HG03342 (cell line): ENCODE results near the gene PSME1.

ENCODE experiments used
- ATAC-seq: cut with Tn5 transposase; IDR thresholded peaks from one replicate; pipeline ENCODE4 v1.9.1; 2021; ENCODE audit warnings: mild to moderate bottlenecking, moderate library complexity; ENCODE audit not compliant: unreplicated experiment

The PSME1 gene

DNA sequence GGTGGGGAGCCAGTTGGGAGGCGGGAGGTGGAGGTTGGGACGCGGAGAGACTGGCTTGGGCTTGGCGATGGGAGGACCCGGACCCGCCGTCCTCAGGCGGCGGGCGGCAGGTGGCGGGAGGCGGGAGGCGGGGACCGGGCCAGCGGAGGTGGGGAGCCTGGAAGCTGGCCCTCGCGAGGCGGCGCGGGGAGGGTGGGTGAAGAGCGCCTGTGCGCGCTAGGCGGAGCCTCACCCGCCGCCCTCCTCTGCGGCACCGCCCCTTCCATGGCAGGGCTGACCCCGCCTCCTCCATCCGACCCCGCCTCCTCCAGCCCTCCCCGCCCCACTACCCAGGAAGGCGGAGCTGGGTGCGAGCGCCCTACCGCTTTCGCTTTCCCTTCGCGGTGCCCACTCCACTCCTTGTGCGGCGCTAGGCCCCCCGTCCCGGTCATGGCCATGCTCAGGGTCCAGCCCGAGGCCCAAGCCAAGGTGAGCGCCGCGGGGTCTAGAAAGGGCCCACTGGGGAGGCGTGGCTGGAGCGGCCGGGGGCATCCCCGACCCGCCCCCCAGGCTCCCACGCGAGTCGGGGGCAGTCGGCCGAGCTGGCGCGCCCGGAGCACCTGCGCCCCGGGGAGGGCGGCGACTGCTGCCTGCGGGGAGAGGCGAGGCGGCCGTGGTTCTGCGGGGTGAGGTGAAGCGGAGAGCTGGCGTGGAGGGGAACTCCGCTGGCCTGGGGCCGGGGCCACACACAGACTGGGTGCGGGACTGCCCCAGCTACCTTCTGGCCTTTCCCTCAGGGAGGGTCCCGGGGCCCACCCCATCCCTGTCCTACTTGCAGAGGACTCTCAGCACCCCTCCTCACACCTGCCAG is at the start of gene PSME1:
Gene PSME1, plus strand, starts transcription at position 361 of the 850 bp plus-strand sequence. Its CDS starts 69 bp downstream, at position 430.
- ATAC-seq = peak; percentile 83

DNA sequence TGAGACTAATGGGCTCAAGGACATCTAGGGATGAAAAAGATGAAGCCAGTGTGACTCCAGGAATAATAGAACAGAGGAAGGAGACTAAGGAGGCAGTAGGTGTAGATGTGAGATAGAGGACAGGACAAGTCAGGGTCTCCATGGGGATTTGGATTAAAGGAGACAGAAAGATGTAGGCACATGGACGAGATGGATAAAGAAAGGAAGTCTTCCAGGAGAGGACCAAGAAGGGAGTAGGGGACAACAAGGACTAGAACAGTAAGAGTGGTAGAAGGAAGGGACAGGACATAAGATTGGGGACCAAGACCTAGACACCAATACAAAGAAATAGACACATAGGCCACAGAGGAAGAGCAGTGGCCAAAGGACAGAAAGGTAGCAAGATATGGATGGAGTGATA is 49.0 kb upstream of the PSME1 start:
- no peak for ATAC-seq

DNA sequence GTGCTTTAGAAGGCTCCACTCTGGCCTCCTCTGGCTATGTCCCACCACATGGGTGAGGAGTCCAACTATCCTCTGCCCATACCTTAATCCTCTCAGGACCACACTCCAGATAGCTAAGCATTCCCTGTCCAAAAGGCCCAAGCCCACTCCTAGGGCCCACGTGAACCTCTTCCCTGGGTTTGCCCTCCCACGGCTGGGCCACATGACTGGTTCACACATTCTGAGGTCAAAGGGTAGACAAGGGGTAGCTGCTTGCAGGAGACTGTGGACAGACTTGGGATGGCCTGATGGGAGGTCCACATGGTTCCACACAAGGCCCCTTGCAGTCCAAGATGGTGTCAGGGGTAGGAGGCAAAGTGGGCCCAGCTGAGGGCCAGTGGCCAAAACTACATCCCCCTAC is 47.9 kb upstream of the PSME1 start:
- no peak for ATAC-seq

DNA sequence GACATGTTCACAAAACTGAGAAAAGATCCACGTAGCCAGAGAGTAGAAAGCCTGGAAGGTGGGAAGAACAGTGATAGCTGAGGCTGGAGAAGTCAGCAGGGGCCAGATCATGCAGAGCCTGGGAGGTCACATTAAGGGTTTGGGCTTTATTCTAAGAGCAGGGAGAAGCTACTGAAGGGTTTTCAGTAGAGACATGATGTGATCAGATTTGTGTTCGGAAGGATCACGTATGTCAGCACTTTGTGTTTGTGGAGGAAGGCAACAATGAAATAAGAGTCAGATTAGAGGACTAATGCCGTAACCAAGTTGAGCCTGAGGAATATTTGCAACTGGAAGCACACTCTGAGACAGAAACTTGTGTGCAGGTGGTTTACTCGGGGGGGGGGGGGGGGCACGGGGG is 46.1 kb upstream of the PSME1 start:
- no peak for ATAC-seq

DNA sequence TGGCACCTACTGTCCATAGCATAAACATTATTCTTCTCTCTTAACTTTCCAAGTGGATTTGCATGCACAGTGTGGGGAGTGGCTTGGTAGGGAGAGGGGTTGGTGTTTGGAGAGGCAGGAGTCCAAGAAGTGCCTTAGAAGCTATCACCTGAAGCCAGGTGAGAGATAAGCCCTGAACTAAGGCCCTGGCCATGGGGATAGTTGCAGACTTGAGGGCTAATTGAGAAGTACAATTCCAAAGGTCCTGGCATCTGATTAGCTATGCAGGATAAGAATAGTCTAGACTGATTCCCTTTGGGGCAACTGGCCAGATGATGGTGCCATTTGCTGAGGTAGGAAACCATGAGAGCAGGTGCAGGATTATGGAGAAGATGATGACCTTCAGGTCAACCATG is 43.9 kb upstream of the PSME1 start:
- no peak for ATAC-seq

DNA sequence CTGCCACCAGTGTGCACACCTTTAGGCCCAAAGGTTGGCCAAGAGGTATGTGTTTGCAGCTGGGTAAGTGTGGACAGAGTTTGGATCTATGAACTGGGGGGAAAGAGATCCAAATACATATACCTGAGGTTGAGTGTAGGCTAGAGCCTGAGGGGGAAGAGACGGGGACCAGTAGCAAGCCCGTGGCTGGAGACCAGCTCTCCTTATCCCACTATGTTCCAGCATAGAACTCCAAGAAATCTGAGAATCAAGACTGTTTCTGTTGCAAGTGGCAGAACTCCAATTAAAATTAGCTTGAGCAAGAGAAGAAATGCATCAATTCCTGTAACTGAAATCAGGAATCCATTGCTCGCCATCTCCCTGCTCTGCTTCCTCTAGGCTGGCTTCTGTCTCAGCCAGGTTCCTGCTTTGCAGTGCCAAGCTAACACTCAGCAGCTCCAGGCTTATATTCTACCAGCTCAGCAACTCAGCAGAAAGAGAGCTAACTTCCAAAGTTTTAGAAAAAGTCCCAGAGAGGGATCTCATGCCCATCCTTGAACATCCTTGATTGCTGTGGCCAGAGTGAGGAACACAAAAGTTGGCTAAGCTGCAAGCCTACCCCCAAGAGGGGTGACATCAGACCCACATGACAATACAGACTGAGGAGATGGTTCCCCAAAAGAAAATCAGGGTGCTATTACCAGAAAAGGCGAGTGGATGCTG is 43.3 kb upstream of the PSME1 start:
- no peak for ATAC-seq

DNA sequence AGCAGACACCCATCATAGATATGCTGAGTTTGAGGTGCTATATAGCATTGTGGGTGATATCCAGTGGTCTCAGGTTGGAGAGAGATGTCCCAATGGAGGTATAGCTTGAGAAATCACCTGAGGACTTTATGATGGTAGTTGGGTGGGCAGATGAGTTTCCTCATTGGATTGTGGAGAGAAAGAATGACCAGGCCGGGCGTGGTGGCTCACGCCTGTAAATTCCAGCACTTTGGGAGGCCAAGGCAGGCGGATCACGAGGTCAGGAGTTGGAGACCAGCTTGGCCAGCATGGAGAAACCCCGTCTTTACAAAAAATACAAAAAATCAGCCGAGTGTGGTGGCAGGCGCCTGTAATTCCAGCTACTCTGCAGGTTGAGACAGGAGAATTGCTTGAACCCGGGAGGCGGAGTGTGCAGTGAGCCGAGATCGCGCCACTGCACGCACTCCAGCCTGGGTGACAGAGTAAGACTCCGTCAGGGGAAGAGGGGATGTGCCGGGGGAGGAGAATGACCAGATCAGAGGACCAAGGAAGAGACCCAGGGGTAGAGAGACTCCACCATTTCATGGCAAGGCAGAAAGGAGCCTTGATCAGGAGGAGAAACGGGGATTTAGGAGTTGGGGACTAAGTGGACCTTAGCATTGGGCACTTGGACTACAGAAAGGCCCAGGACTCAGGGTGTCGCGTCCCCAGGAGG is 42.6 kb upstream of the PSME1 start:
- no peak for ATAC-seq

DNA sequence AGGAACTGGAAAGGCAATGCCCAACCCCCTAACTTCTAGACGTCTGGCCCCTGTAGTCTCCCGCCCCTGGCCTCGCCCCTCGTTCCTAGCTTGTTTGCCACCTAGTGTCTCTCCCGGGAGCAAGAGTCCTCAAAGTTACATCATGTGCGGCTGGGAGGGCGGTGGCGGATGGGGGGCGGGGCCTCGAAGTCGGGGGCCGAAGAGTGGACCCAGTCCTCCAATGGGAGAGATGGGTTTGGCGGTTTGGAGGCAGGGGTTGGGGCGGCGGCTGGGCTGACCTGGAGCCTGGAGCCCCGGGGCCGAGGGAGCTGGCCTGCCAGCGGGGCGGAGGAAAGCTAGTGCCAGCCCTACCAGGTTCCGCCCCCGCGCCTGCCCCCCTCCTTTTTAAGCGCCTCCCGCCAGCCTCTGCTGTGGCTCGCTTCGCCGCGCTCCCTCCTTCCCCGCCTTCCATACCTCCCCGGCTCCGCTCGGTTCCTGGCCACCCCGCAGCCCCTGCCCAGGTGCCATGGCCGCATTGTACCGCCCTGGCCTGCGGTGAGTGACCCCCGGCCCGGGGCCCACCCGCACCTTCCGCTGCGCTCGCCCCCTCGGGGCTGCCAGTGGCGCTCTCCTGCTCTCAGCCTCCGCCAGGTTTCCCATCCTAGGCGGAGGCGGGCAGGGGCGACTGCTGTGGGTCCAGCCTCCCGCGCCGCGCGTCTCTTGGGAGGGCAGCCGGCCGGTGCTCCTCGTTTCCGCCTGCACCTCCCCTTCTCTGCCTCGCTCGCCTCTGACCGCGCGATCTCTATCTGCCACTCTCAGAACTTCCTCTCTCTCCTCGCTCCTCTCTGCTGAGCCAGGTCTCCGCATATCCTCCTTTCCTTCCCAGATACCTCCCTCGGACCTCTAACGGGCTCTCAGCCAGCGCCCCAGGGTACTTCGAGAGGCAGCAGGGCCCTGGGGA is 41.8 kb upstream of the PSME1 start, which contains the start of gene PCK2:
Gene PCK2, plus strand, starts transcription at position 411 of the 940 bp plus-strand sequence. Its CDS starts 95 bp downstream, at position 506.
- ATAC-seq = peak; percentile 43

DNA sequence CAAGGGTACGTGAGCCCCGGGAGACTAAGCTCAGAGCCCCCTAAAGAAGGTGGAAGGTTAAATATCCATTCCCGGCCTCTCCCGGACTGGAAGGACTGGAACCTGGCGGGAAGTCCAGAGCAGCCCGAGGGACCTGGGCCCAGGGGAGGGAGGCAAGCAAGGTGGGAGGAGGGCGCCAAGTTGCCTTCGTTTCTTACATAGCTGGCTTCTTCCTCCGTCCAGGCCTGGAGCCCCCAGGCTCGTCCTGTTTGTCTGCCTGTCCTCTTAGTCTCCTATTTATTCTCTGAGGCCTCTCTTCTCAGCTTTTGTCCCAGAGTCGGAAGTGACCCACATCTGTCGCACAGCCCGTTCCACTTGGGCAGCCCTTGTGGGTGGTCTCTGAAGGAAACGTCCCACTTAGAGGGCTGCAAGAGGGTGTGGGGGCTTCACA is 41.1 kb upstream of the PSME1 start:
- no peak for ATAC-seq

DNA sequence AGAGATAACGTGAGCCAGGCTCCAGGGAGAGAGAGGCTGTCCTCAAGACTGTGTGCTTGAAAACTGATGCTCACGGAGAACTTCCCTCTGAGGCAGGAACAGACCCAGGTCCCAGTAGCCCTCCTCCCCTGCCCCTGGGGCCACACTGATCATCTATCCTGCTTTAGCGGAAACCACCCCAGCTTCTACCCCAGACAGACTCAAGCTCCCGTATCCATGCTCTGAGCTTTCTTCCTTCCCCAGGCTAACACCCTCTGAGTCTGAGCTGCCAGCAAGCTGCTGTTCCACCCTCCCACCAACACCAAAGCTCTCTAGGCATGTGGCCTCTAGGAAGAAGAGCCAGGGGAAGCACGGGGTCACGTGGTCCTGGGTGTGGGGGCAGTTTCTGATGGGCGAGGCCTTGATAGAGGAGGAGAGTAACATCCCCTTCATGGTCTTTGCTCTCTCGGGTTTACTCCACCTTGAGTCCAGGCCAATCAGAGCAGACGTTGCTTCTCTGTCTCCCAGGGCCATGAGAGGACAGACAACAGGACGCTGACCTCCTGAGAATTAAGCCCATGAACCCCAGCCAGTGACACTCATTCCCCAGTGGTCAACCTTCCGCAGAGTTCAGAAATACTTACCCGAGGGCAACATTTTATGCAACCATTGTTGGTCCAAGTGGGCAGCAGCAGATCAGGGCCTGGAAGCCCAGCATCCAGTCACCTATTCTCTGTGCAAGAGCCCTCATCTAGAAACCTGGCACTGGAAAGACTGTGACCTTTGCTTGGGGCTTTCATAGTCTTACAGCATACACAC is 40.5 kb upstream of the PSME1 start:
- ATAC-seq = peak; percentile 71

DNA sequence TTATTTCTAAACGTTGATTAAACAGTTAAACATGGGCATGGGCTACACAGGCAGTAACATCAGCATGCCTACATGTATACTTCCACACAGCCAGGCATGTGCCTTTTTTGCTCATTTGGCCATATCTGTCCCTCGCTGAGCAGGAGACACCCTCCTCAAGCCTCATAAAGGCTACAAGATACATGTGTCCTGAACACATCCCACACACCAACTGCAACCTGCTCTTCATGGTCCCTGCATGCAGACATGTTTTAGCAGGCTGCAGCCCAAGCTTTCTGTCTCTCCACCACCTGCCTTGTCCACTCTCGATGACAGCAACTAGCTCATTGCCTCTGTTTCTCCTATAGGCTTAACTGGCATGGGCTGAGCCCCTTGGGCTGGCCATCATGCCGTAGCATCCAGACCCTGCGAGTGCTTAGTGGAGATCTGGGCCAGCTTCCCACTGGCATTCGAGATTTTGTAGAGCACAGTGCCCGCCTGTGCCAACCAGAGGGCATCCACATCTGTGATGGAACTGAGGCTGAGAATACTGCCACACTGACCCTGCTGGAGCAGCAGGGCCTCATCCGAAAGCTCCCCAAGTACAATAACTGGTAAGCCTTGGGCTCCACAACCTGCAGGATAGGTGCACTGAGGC is 39.3 kb upstream of the PSME1 start:
- ATAC-seq = no peak

DNA sequence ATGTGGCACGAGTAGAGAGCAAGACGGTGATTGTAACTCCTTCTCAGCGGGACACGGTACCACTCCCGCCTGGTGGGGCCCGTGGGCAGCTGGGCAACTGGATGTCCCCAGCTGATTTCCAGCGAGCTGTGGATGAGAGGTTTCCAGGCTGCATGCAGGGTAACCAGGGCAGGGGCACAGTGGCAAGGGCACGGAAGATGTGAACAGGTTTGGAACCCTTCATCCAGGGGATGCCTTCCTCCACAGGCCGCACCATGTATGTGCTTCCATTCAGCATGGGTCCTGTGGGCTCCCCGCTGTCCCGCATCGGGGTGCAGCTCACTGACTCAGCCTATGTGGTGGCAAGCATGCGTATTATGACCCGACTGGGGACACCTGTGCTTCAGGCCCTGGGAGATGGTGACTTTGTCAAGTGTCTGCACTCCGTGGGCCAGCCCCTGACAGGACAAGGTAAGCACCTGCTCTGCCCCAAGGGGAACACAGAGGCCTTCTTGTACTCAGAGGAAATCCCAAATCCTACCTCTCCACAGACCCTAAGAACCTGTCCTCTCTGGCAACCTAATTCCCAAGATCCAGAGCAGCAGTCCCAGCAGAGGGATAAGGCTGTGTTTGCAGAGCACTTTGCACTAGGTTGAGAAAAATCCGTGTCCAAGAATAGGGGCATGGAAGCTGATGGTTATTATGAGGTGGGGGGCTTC is 37.6 kb upstream of the PSME1 start:
- ATAC-seq = no peak

DNA sequence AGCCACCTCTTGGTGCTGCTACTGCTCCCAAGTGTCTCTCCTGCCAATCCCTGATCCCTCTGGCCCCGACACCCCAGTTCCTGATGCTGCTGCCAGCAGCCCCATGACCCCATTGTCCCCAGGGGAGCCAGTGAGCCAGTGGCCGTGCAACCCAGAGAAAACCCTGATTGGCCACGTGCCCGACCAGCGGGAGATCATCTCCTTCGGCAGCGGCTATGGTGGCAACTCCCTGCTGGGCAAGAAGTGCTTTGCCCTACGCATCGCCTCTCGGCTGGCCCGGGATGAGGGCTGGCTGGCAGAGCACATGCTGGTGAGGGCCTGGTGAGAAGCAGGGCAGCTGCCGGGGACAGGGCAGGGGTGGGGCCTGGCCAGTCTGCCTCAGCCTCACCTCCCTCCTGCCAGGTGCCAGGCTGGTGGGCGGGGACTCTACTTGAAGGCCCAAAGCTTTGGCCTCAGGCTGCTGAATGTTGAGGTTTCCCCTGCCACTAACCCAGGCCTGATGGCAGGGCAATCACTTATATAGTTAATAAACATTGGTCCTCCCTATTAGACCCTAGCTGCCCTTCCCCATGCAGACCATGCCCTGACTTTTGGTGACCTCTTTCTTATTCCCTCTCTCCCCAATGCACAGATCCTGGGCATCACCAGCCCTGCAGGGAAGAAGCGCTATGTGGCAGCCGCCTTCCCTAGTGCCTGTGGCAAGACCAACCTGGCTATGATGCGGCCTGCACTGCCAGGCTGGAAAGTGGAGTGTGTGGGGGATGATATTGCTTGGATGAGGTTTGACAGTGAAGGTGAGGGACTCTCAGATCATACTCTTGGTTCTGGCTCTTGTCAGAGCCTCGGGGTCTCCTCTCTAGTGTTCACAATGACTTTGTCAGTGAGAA is 36.8 kb upstream of the PSME1 start:
- ATAC-seq = no peak

DNA sequence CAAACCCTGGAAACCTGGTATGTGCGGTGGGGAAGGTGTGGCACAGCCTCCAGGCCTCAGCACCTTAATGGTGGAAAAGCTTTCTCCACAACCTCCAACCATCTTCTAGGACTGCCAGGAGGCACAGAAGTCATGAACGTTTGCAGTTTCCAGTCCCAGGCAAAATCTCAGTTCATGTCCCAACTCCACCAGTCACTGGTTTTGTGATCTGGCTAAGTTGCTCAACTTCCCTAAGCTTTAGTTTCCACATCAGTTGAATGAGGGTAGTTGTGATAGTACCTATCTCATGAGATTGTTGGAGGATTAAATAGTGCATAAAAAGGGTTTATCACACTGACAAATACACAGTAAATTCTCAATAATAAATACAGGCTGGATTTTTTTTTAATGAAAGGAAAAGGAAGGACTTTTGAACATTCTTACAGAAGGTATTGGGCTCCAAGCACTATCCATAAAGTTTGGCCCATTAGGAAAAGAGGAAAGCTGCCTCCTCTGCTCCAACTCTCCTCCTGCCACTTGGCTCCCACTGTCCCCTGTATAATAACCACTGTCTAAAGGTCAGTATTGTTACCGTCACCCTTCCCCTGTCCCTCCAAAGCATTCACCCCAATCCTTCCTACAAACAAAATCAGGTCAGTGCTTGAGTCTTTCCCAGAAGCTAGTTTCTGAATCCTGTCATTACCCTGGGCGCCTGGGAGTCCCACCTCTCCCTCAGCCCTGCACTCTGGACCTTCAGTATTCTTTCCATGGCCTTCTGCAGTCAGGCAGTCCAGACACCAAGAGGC is 35.6 kb upstream of the PSME1 start:
- no peak for ATAC-seq

DNA sequence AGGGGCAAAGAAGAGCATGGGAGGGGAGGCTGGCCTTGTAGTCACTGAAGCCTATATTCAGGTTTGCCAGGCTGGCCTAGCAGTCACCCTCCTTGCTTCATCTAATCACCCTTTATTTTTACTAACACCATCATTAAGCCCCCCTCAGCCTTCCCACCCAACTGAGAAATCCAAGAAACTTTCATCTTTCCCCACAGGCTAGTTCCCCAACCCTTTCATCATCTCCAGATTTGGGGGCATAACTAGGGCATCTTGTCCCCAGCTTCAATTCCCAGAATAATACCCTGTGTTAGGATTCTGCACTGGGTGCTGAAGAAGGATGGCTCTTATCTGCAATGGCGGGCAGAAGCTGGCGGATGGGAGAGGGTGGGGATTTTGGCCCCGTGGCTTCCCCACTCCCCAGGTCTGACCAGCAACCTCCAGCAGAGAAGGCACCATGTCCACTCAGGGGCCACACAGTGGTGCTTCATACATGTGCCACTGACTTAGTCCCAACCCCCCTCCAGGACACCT is 35.0 kb upstream of the PSME1 start:
- ATAC-seq = no peak

DNA sequence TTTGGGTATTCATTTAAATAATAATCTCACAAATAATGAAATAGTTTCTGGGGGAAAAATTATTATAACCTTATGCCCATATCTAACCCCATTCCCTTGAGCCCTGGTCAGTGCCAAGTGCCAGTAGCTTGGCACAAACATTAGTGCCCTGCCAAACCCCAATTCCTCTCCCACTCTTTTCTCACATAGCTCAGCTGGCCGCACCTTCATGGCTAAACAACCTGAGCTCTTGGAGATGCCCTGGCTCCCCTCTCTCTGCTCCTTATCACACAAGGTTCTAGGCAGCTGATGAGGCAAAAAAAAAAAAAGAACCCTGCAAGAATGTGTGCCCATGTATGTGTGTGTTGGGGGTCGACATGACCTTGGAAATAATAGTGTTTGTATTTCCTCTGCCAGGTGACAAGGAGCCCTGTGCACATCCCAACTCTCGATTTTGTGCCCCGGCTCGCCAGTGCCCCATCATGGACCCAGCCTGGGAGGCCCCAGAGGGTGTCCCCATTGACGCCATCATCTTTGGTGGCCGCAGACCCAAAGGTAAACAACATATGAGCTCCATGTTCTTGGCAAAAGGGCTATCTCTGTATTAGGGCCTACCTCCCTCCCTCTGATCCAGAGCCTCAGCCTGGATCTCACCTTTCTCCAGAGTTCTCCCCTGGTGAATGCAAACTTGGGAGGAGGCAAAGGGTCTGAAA is 33.5 kb upstream of the PSME1 start:
- no peak for ATAC-seq
